DMS 273 (cell line): Measurements from ENCODE around the gene CDRT4.
"Not testable (repeated sequence)": the region's sequence is repeated elsewhere in the genome, so short reads cannot be mapped to it uniquely, and the experiment has no call there.

Source experiments
- DNase-seq: peaks from one replicate; lab custom pipeline; 2025; ENCODE audit not compliant: unreplicated experiment; lab: John Stamatoyannopoulos, UW

The CDRT4 gene

GRCh38 chr17:15457723-15458094, 9.7 kb downstream of the CDRT4 start:
- peak; percentile 29 for DNase-seq

- peak; percentile 96 for DNase-seq
Observed at GRCh38 chr17:15456972-15457722, 10.3 kb downstream of the CDRT4 start.

GRCh38 chr17:15456496-15456895, 10.9 kb downstream of the CDRT4 start:
- peak; percentile 13 for DNase-seq

GRCh38 chr17:15454346-15454745, 13.1 kb downstream of the CDRT4 start:
- DNase-seq: no peak

- no peak for DNase-seq
Observed at GRCh38 chr17:15453782-15454181, 13.6 kb downstream of the CDRT4 start.

GRCh38 chr17:15453246-15453645, 14.2 kb downstream of the CDRT4 start:
- no peak for DNase-seq

- DNase-seq: no peak
Observed at GRCh38 chr17:15452746-15453145, 14.7 kb downstream of the CDRT4 start.

GRCh38 chr17:15451680-15452079, 15.7 kb downstream of the CDRT4 start:
- DNase-seq: no peak

- no peak for DNase-seq
Observed at GRCh38 chr17:15448580-15448956, 18.9 kb downstream of the CDRT4 start.

- DNase-seq: no peak
Observed at GRCh38 chr17:15447928-15448579, 19.4 kb downstream of the CDRT4 start.

- DNase-seq: no peak
Observed at GRCh38 chr17:15446036-15446435, 21.4 kb downstream of the CDRT4 start.

- DNase-seq: no peak
Observed at GRCh38 chr17:15444805-15445204, 22.6 kb downstream of the CDRT4 start.

- DNase-seq: no peak
Observed at GRCh38 chr17:15442311-15443180, 24.9 kb downstream of the CDRT4 start.

- DNase-seq: no peak
Observed at GRCh38 chr17:15441315-15441714, 26.1 kb downstream of the CDRT4 start.

- DNase-seq: no peak
Observed at GRCh38 chr17:15440347-15440746, 27.1 kb downstream of the CDRT4 start.

- DNase-seq: not testable (repeated sequence)
Observed at GRCh38 chr17:15439205-15439985, 28.0 kb downstream of the CDRT4 start.

GRCh38 chr17:15438491-15439105, 28.8 kb downstream of the CDRT4 start:
- no peak for DNase-seq

GRCh38 chr17:15437303-15437635, 30.2 kb downstream of the CDRT4 start:
- no peak for DNase-seq

- peak; percentile 66 for DNase-seq
Observed at GRCh38 chr17:15436473-15437302, 30.7 kb downstream of the CDRT4 start.

- no peak for DNase-seq
Observed at GRCh38 chr17:15434956-15435355, 32.5 kb downstream of the CDRT4 start.
